Measurements from ENCODE around the gene RIPK4.

DNA sequence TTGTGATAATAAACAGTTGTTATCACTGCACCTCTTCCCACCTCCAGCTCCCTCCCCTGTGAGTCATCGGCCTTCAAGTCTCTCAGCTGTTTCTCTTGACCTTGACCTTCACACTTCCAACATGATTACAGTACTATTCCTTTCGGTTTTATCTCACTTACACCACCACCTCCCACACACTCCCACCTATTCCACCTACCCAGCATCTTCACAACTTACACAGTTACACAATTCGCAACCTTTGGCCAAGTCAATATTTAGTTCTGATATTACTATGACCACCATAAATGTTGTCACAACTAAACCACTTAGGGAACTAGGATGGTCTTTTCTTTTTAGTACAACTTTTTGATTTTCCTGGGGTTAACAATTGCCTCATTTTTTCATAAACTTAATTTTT lies 60.2 kb downstream of the RIPK4 start:
- TF ChIP-seq EZH2 (IDR thresholded peaks at IDR 0.05; ENCODE audit: insufficient read depth, poor library complexity, severe bottlenecking) (no peak), EZH2phosphoT487 (IDR thresholded peaks at IDR 0.05; ENCODE audit: insufficient read depth, low read depth) (no peak)
